ENCODE measurements around the gene ALDH4A1. TPM values are rescaled to one million over a fixed set of nuclear protein-coding genes. Genes with fewer than 3 reads are reported as not detected.

Gene ALDH4A1
- total RNA-seq, 1 donor from 2014 or later = 11.5 TPM

- Mint-ChIP-seq H3K4me3 (no peak overlapping the region), H3K27me3 (ENCODE audit: low read depth) (peaks cover 13% of the 10 kb centered on the region), H3K9me3 (no peaks in the 10 kb centered on the region), H3K4me1 (no peaks in the 10 kb centered on the region), H3K36me3 (no peaks in the 10 kb centered on the region), H3K27ac (no peak overlapping the region)
- DNase-seq (ENCODE audit: low spot score in 2 of 2, unreplicated experiment in 2 of 2) = no peak
- no peak for TF ChIP-seq CTCF (IDR thresholded peaks at IDR 0.05; ENCODE audit: unreplicated experiment)
Measured at GRCh38 chr1:18858070-18858688, 44.2 kb downstream of the ALDH4A1 start.

- Mint-ChIP-seq H3K27ac (no peak overlapping the region), H3K4me1 (no peaks in the 10 kb centered on the region), H3K9me3 (no peaks in the 10 kb centered on the region), H3K4me3 (no peak overlapping the region), H3K27me3 (ENCODE audit: low read depth) (peaks cover 13% of the 10 kb centered on the region), H3K36me3 (no peaks in the 10 kb centered on the region)
- no peak for DNase-seq (ENCODE audit: low spot score in 2 of 2, unreplicated experiment in 2 of 2)
- TF ChIP-seq CTCF (IDR thresholded peaks at IDR 0.05; ENCODE audit: unreplicated experiment) = no peak
Measured at GRCh38 chr1:18856435-18856834, 45.9 kb downstream of the ALDH4A1 start.

- no peaks in the 10 kb centered on the region for H3K4me1 Mint-ChIP-seq
- H3K4me3 Mint-ChIP-seq = no peak overlapping the region
- no peak for TF ChIP-seq CTCF (IDR thresholded peaks at IDR 0.05; ENCODE audit: unreplicated experiment)
- no peaks in the 10 kb centered on the region for H3K9me3 Mint-ChIP-seq
- no peak for DNase-seq (ENCODE audit: low spot score in 2 of 2, unreplicated experiment in 2 of 2)
- H3K36me3 Mint-ChIP-seq = no peaks in the 10 kb centered on the region
- peaks cover 13% of the 10 kb centered on the region for H3K27me3 Mint-ChIP-seq (ENCODE audit: low read depth)
- H3K27ac Mint-ChIP-seq = no peak overlapping the region
Measured at GRCh38 chr1:18855573-18855972, 46.8 kb downstream of the ALDH4A1 start.

GRCh38 chr1:18854331-18855025 lies 47.9 kb downstream of the ALDH4A1 start:
- TF ChIP-seq CTCF (IDR thresholded peaks at IDR 0.05; ENCODE audit: unreplicated experiment) = no peak
- Mint-ChIP-seq H3K36me3 (no peaks in the 10 kb centered on the region), H3K4me1 (no peaks in the 10 kb centered on the region), H3K27me3 (ENCODE audit: low read depth) (peaks cover 15% of the 10 kb centered on the region), H3K27ac (no peak overlapping the region), H3K9me3 (no peaks in the 10 kb centered on the region), H3K4me3 (no peak overlapping the region)
- DNase-seq (ENCODE audit: low spot score in 2 of 2, unreplicated experiment in 2 of 2) = no peak

- Mint-ChIP-seq H3K4me1 (peaks cover 2% of the 10 kb centered on the region), H3K9me3 (peaks cover 3% of the 10 kb centered on the region), H3K36me3 (no peaks in the 10 kb centered on the region), H3K27ac (no peak overlapping the region), H3K27me3 (ENCODE audit: low read depth) (peaks cover 22% of the 10 kb centered on the region), H3K4me3 (no peak overlapping the region)
- TF ChIP-seq CTCF (IDR thresholded peaks at IDR 0.05; ENCODE audit: unreplicated experiment) = no peak
- no peak for DNase-seq (ENCODE audit: low spot score in 2 of 2, unreplicated experiment in 2 of 2)
Measured at GRCh38 chr1:18852501-18852900, 49.9 kb downstream of the ALDH4A1 start.
